GM06990 (cell line): ENCODE measurements around the gene THBS2.

Source experiments
- DNase-seq: peaks from one replicate; pipeline ENCODE4 v3.0.0-alpha.2; 2011; ENCODE audit not compliant: insufficient read length; ENCODE audit errors: extremely low read depth
- H3K27me3 ChIP-seq: replicated peaks from 2 replicates; pipeline ENCODE4 v1.6.0; 2011; ENCODE audit warnings: low read length; ENCODE audit not compliant: control insufficient read depth, insufficient read depth
- H3K36me3 ChIP-seq: 2 replicates; pipeline ENCODE4 v1.5.1; 2011; ENCODE audit warnings: low read length; ENCODE audit not compliant: control insufficient read depth, insufficient read depth
- H3K4me3 ChIP-seq: replicated peaks from 2 replicates; pipeline ENCODE4 v1.5.1; 2011; ENCODE audit warnings: low read depth, mild to moderate bottlenecking, control low read depth, low read length
- TF ChIP-seq, protein P1 (sequence below): IDR thresholded peaks from 2 replicates; pipeline ENCODE4 v1.5.1; 2011; ENCODE audit warnings: low read length, control low read depth, mild to moderate bottlenecking, inconsistent platforms; ENCODE audit not compliant: insufficient read depth, poor library complexity, severe bottlenecking

The THBS2 gene

DNA sequence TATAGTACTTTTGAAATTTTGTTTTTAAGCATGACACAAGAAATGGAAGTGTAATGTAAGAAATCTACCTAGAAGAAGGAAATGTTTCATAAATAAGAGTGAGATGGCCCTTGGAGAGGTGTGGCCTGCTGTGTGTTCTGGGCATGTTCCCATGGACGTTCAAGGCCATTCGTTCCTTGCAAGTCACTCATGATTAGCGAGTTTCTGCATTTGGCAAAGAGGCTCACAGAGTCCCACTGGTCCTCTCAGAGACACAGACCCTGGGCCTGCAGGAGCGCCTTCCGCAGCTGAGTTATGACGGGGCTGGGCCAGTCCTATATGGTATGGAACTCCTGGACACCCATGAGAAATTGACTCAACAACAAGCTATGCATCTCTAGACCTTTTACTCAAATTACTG is 7.2 kb downstream of the THBS2 start:
- DNase-seq: no peak
- no peaks in the 10 kb centered on the region for H3K27me3 ChIP-seq
- no peaks in the 10 kb centered on the region for H3K36me3 ChIP-seq
- no peak overlapping the region for H3K4me3 ChIP-seq
- TF ChIP-seq, protein P1, sequence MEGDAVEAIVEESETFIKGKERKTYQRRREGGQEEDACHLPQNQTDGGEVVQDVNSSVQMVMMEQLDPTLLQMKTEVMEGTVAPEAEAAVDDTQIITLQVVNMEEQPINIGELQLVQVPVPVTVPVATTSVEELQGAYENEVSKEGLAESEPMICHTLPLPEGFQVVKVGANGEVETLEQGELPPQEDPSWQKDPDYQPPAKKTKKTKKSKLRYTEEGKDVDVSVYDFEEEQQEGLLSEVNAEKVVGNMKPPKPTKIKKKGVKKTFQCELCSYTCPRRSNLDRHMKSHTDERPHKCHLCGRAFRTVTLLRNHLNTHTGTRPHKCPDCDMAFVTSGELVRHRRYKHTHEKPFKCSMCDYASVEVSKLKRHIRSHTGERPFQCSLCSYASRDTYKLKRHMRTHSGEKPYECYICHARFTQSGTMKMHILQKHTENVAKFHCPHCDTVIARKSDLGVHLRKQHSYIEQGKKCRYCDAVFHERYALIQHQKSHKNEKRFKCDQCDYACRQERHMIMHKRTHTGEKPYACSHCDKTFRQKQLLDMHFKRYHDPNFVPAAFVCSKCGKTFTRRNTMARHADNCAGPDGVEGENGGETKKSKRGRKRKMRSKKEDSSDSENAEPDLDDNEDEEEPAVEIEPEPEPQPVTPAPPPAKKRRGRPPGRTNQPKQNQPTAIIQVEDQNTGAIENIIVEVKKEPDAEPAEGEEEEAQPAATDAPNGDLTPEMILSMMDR: no peak

DNA sequence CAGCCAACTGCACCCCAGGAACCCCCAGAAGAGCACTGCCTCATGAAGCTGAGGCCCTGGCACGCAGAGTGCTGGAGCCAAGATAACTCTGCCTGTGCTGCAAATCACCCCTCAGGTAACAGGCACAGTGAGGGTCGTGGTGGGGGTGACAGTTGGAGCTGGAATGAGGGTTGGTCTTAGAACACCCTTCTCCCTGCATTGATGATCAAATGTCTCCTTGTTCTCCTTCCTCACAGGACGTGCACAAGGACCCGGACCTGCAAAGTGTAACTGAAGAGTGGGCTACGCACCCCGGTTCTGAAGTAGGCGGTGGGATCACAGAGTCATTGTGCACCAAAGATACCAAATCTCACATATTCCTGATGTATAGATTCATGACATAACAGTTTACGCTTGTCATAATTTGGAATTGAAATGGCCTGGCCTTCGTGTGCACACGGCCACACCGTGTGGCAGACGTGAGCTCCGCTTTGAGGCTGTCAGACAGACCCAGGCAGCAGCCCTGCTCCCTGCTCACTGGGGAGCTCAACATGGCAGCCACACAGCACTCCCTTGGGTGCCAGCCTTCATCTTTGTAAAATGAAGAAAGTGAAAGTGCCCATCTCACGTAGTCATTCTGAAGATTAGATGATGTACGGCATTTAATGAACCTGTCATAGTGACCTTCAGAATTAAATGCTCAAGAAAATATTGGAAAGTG is 8.8 kb downstream of the THBS2 start:
- no peaks in the 10 kb centered on the region for H3K27me3 ChIP-seq
- TF ChIP-seq, protein P1: no peak
- DNase-seq: no peak
- H3K36me3 ChIP-seq: no peaks in the 10 kb centered on the region
- H3K4me3 ChIP-seq: no peak overlapping the region

DNA sequence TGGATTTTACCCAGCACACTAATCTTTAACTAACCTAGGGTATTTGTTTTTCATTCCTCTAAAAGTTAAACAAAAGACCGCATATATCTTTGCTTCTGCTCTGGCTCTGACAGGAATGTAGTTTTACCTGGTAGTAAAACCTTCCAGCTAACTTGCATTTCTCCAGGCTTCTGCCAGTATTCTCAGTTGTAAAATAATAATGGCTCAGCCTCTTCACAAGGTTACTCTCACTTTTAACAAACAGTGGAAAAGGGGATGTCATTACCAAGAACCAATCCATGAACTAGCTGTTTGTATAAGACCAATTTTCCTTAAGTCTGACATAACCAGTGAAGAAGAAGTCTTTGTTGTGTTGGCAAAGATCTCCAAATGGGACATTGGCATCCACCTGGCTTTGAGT is 10.0 kb downstream of the THBS2 start:
- Histone ChIP-seq H3K36me3 (no peaks in the 10 kb centered on the region), H3K27me3 (no peaks in the 10 kb centered on the region), H3K4me3 (no peak overlapping the region)
- DNase-seq: no peak
- TF ChIP-seq, protein P1: no peak

DNA sequence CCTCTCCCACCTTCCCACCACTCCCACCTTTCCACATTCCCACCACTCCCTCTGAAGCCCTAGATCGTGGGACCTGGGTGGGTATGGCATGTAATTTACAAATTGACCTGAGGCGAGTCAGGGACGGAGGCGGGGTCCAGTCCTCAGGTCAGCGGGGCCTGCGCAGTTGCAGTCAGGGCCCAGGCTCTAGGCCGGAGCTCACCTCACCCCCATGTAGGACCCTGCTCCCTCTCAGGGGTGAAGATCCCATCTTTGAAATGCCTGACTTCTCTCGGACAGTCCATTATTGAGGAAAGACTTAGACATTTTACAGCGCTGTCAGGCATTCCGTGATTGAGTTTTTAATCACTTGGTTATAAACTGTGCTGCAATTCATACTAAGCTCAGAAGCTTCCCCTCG is 10.5 kb downstream of the THBS2 start:
- H3K27me3 ChIP-seq: no peaks in the 10 kb centered on the region
- no peak for DNase-seq
- no peak overlapping the region for H3K4me3 ChIP-seq
- TF ChIP-seq, protein P1: no peak
- H3K36me3 ChIP-seq: no peaks in the 10 kb centered on the region

DNA sequence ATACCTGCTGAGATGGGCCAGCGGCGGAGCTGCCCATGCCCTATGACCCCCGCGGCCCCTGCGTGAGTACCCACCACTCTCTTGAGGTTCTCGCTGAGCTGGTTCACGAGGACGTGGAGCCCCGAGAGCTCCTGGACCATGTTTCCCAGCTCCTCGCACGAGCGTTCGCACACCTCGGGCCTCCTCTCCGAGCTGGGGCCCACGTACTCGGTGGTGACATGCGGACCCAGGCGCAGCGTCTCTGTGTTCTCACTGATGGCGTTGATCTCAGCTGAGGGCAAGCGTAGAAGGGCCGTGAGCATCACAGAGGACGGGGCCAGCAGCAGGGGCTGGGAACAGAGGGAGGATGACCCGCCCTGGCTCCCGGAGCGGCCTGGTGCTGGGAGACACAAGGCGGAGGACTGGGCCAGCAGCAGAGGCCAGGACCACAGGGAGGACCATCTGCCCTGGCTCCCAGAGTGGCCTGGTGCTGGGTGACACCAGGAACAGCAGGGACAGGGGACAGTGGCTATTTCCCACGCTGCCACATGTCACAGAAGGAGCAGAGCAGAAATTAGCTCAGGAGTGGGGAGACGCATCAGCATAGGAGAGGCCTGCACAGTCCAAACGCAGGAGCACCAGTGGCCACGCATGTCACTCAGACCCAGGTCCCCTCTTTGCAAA is 11.8 kb downstream of the THBS2 start:
- Histone ChIP-seq H3K4me3 (no peak overlapping the region), H3K27me3 (no peaks in the 10 kb centered on the region), H3K36me3 (no peaks in the 10 kb centered on the region)
- DNase-seq: no peak
- TF ChIP-seq, protein P1: no peak
